HuH-7 (cell line): ENCODE results near the gene RNF19B.
A peak's percentile ranks its signal among the peaks of the same experiment; 100 is the strongest.
"Not testable (repeated sequence)": the region's sequence is repeated elsewhere in the genome, so short reads cannot be mapped to it uniquely, and the experiment has no call there.

Source experiments
- DNase-seq: peaks from one replicate; pipeline ENCODE4 v3.0.0; 2011; ENCODE audit warnings: low spot score

RNF19B gene, protein sequence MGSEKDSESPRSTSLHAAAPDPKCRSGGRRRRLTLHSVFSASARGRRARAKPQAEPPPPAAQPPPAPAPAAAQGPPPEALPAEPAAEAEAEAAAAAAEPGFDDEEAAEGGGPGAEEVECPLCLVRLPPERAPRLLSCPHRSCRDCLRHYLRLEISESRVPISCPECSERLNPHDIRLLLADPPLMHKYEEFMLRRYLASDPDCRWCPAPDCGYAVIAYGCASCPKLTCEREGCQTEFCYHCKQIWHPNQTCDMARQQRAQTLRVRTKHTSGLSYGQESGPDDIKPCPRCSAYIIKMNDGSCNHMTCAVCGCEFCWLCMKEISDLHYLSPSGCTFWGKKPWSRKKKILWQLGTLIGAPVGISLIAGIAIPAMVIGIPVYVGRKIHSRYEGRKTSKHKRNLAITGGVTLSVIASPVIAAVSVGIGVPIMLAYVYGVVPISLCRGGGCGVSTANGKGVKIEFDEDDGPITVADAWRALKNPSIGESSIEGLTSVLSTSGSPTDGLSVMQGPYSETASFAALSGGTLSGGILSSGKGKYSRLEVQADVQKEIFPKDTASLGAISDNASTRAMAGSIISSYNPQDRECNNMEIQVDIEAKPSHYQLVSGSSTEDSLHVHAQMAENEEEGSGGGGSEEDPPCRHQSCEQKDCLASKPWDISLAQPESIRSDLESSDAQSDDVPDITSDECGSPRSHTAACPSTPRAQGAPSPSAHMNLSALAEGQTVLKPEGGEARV

DNA sequence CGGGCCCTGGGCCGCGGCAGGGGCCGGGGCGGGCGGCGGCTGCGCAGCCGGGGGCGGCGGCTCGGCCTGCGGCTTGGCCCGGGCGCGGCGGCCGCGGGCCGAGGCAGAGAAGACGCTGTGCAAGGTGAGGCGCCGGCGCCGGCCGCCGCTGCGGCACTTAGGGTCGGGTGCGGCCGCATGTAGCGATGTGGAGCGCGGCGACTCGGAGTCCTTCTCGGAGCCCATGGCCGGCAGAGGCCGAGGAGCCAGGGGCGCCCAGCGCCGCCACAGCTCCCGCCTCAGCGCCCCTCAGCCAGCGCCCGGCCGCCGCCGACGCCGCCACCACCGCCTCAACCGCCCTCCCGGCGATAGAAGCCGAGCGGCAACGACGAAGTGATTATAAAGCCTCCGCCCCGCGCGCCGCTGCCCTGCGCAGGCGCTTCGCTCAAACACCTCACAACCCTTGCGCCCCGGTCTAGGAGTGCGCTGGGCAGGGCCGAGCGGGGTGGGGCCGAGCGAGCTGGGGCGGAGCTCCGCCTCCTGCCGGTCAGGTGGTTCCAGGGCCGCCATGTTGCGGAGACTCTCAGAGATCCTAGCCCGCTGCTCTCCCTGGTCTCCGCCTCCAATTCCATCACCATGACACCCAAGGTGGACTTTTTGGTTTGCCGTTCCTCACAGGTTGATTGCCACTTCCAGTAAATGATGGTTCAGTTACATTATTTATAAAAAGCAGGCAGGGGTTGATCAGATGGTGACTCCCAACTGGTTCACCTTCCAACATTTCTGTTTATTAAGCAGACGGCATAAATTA, at the start of gene RNF19B:
TSS of gene RNF19B (minus strand) at position 349 of the 790 bp plus-strand sequence. CDS start at position 225, 124 bp downstream.
- peak; percentile 96 for DNase-seq

DNA sequence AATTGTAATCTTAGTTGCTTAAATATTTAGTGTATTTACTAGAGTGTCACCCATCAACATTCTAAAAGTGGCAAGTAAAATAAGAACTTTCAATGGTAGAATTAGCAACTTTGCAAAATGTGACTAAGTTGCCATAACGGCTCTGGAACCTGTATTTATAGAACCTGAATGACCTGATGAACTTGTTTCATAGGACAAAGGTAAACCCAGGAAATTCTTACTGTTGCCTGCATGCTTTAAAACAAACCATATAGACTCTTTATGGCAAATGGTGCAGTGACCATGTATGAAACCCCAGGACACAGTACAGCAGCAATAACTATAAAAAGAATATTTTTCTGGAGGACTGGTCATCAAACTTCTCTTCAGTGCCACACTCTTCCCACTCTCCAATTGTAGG, 49.2 kb upstream of the RNF19B start:
- no peak for DNase-seq

DNA sequence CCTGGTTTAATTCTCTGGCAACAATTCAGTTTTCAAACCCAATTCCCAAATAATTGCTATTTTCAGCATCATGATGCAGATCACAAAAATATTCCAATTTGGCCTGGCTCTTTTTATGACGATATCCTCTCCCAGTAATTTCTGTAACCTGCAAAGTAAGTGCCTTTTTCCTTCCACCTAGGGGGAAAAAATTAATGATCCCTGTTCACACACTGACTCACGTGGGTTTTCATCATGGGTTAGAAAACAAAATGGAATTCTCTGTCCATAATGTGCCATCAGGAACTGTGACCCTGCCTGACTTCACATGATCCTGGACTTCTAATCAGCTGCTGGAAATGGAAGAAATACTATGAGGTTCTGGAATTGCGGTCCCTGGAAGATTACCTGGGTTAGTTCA, 47.6 kb upstream of the RNF19B start:
- no peak for DNase-seq

DNA sequence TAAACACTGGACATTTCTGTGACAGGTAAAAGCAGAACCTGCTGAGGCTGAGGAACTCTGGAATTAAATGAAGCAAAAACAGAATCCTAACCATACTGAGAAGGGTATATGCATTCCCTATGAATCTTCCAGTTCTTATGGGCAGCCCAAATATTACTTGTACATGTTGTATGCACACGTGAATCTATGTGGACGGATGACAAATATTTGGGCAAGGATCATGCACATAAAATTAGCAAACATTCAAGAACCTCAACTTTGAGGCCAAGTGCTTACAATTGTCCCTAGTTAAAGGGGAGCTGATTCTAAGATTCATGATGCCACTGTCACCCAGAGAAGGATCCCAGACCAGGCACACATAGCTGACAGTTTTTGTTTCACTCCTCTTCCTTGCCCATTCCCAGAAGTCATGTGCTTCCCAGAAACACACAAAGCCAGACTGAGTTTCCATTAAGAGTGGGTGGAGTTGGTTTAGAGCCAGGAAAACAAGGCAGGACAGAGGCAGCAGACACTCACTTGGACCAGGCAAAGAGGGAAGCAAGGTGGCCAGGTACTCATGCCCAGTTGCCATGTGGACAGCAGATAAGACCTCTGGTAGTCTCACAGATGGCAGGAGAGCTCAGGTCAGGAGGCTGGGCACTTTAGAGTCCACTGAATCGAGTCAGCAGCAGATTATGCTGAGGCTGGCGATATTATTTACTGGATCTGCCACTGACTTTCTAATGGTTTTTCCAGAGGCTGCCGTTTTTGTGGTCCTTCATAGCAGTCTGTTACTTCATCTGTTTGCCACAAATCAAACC, 46.5 kb upstream of the RNF19B start:
- DNase-seq = no peak

DNA sequence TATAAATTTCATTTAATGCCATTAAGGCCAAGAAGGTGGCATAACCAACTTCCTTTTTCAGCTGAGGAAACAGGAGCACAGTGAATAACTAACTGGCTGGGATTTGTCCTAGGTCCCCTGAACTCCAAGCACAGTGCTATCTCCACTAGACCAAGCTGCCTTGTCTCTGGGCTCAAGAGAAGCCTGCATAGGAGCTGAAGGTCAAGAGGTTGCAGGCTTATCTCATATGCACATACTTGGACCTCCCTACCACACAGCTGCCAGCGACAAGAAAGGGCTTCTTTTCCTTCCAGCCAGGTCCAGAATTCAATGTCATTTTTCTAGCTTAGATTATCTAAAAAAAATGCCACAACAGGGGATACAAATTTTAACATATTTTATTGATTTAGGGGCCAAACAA, 45.0 kb upstream of the RNF19B start:
- DNase-seq = no peak

DNA sequence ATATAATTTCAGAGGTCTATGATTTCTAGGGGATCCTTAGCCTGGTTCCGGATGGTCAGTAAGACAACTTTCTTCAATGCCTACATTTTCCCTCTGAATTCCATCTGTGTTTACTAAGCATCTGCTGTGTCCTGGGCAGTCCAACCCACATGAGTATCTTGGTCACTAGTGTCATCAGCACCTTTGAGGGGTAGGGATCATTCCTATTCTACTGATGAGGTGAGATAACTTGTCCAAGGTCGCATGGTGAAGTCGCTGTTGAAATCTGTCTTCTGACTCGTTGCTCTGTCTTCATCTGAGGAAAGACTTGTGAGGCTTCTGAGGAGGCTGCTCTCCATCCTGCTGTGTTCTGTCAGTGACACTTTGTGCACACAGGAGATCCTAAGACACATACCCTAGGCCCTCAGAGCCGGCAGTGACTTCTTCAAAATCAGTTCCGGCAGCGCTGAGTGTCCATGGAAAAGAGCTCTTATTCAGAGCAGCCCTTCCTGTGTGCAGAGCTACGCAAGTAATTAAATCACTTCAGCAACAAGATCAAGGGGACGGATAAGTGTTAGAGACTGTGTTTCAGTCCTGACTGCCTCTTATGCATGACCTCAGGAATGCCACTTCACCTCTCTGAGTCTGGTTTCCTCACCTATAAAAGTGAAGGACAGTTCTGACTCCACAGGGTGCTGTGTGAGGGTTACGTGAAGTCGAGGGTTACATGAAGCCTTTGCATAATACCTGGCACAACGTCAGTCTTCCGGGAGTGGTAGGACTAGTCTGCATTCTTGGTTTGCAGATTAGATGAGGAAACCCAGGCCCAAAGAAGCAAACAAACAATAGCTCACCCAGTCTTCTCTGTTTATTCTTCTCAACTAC, 43.7 kb upstream of the RNF19B start:
- no peak for DNase-seq

DNA sequence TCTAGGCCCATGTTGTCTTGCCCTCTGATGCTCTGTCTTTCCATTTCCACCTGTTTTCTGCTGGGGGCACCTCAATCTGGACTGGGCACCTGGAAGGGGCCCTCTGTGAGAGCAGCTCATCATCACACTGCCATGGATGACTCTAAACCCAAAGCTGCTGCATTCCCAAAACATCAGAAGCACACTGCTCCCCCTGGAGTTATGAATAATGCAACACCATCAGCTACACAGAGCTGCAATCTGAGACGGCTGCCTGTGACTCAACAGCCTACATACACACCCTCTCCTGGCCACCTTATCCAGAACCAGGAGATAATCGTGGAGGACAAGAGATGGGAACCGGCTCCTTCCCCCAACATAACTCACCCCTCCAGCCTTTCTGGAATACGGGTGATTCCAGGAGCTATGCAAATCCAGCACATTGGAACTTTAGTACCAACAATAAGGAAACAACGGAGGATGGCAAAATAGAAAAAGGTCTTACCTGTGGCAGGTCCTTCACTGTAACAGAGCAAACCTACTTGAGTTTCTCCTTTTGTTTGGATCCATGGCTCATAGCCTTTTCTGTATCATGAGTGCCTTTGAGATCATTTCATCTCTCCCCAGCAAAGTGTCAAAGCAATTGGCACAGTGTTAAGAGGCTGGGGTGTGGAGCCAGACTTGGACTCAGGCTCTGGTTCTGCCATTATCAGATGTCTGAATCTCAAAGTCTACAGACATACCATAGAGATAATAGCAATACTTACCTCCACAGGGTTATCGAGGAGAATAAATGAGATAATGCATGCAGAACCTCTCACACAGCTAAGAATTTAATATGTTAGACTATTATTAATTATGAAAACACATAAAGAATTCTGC, 42.8 kb upstream of the RNF19B start:
- peak; percentile 67 for DNase-seq

DNA sequence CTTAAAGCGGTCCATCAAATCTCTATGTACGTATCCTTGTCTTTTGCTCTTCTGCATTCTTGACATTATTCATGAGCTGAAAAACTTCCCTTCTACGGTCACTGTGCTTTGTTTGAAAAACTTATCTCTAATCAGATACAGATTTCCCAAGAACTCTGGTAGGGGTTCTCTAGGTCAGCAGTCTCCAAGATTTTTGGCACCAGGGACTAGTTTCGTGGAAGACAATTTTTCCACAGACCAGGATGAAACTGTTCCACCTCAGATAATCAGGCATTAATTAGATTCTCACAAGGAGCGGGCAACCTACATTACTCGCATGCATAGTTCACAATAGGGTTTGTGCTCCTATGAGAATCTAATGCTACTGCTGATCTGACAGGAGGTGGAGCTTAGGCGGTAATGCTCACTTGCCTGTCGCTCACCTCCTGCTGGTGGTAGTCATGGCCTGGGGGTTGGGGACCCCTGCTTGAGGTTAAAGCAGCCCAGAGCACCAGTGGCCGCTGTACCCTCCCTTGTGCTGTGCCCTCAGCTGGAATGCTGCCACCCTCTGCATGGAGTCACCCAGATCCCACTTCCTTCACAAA, 41.3 kb upstream of the RNF19B start:
- no peak for DNase-seq

DNA sequence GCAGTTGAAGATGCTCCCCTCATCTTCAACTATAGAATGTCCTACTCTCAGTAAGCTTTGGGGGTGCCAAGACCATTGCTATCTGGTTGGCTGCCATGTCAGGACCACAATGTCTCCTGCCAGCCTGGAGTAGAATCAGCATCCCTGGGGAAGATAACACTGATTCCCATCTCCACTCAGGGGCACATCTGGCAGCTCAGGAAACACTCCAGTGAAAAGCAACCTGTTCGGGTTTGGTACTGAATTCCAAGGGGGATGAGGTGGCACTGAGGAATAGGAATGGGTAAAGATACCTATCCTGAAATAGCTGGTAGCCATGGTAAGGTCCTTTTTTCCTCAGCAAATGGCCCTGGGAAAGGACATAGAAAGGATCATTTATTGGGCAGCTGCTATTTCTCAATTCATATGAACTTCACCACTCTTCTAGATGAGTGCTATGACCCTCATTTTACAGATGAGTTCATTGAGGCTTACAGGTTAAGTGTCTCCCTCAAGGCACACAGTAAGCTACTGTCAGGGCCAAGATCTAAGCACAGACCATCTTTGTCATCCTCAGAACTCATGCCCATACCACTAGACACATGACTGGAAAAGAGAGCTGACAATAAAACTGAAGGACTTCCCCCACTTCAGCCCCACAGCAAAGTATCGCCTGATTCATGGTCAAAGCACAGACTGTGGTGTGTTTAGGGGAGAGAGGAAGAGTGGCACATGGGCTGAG, 40.7 kb upstream of the RNF19B start:
- no peak for DNase-seq

DNA sequence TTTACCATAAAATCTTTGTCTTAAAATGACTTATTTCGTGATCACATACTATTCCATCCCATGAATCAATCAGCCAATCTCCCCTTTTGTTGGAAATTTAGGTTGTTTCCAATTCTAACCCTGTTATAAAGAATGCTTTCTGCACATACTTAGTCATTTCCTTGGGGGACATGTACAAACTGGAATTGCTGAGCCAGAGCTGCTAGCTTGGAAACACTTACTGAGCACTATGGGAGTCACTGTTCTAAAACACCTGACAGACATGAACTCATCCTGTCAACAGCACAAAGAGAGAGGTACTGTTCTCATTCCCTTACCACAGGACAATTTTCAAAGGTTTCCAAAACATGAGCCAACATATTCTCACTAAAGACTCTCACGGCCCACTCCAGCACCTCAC, 40.0 kb upstream of the RNF19B start:
- DNase-seq = no peak

DNA sequence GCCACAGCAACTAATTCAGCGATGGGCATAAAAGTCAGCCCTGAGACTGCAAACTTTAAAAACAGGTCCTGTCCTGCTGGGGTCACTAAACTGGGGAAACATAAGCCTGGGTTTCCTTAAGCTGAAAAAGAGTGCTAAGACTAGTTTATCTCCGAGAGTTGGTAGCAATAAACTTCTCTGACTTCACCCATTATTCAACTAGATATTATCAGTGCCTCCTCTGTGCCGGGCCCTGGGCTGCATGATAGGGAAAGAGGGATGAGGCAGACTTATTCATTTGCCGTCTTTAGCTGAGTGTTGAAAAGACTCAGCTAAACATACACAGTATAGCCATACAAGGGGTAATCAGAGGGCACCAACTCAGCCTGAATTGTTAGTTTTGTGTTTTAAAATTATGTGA, 39.0 kb upstream of the RNF19B start:
- no peak for DNase-seq

DNA sequence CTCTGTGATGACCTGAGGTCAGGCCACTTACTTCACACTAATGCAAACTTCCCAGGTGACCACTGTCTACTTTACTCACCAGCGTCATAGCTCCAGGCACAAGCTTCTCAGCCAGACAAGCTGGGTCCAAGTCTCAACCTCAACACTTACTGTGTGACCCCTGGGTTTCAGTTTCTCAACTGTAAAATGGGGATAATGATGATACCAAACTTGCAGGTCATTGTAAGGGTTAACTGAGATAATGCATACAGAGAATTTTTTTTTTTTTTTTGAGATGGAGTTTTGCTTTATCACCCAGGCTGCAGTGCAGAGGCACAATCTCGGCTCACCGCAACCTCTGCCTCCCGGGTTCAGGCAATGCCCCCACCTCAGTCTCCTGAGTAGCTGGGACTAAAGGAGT, 37.4 kb upstream of the RNF19B start:
- no peak for DNase-seq

DNA sequence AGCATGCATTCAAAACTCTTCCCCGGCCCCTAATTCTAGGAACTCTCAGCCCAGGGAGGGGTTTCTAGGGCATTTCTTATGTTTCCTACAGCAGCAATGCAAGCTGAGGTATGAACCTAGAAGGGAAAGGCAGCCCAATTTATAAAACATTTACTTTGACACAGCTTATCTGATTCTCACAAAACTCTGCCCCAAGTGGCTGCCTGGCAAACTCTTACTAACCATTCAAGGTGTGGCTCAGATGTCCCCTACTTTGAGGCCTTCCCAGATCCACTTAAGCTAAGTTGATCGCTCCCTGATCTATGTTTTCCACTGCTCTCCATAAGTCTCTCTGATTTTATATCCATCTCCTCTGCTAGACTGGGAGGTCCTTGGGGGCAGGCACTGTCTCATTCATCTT, 36.7 kb upstream of the RNF19B start:
- no peak for DNase-seq

DNA sequence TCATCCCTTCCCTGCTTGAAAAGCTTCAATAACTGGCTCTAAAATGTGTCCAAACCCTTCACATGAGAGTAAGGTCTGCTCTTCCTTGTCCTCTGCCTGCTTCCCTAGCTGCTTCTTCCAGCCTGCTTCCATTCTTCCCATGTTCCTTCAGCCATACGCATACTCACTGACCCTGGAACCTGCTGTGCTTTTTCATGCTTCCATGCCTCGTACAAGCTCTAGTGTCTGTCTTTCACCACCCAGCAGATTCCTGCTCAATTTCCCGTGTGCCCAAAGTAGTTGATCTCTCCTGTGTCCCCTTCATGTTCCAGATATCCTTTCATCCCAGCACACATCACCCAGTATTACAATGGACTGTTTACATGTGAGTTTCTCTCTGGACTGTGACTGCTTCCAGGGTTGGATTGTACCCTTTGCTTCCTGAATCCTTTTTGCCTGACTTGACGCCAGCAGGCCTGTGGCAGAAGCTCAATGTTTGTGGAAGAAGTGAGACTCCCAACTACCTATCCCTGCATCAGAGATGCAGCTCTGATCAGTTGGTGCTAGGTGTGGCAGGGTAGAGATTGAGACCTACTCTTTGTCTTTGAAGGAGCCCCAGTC, 35.9 kb upstream of the RNF19B start:
- DNase-seq = no peak

DNA sequence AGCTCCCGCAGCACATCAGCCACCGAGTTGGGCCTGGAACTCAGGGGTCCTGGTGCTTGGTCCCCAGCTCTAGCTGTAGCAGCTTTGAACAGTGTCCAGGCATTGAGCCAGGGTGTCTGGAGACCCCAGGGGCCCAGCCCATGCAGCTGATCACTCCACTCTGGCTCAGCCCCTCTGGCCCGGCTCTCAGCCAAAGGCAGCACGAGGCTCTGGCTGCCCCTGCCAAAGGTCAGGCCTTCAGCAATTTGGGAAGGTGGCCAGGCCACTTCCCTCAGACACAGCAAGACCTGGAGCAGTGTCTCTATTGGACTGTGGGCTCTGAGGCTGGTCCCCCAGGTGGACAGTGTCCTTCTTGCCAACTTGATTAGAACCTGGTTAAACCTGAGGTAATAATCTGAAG, 34.4 kb upstream of the RNF19B start:
- DNase-seq = no peak

DNA sequence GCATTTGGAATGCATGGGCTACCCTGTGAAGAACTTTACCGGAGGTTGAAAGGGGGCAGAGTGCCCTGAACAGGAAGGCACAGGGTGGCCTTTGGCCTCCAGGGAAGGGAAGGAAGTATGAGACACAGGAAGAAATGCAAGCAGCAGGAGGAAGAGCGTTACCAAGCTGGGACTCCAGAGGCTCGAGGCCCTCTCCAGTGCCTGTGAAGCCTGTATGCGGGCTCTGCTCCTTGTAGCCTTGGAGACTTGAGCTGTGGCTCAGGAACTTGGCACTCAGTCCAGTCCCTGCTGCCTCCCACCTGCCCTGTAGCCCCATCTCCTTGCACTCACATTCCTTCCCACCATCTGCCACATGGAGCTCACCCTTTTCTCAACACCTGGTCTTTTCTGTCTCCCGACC, 33.5 kb upstream of the RNF19B start:
- DNase-seq = no peak

DNA sequence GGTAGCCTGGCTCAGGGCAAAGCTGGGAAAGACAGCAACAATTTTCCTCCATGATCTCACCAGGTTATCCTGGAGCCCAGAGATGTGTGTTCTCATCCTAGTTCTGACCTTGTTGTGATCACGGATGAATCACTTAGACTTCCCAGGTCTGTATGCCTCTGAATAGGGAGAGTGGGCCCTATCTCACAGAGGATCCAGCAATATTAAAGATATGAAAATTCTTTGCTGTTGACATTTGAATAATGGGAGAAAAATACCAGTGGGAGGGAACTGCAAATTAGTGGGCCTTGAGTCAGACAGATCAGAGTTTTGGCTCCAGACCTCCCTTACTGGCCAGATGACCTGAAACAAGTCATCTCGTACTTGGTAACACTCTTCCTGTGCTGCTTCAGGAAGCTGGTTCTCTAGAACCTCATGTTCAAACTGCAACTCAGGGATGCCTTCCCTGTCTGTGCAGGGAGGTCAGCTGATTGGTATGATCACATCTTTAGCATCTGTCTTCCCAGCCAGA, 32.8 kb upstream of the RNF19B start:
- no peak for DNase-seq

DNA sequence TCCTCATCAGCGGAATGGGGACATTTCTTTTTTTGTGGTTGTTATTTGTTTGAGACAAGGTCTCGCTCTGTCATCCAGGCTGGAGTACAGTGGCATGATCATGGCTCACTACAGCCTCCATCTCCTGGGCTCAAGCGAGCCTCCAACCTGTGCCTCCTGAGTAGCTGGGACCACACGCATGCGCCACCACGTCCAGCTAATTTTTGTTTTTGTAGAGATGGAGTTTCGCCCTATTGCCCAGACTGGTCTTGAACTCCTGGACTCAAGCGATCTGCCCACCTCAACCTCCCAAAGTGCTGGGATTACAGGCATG, 28.7 kb upstream of the RNF19B start:
- DNase-seq = not testable (repeated sequence)
